Activated CD4-positive, alpha-beta T cell treated with anti-CD3 and anti-CD28 coated beads, Interleukin-2, amount 50 U/mL, for 24 hours (primary cell): ENCODE measurements around the gene COX19.
A peak's percentile ranks its signal among the peaks of the same experiment; 100 is the strongest.

Experiments
- DNase-seq, 2 donors: peaks; one replicate each; pipeline ENCODE4 v3.0.0-alpha.2; 2020; ENCODE audit warnings: low read depth in 1 of 2, low spot score in 1 of 2

Gene COX19

DNA sequence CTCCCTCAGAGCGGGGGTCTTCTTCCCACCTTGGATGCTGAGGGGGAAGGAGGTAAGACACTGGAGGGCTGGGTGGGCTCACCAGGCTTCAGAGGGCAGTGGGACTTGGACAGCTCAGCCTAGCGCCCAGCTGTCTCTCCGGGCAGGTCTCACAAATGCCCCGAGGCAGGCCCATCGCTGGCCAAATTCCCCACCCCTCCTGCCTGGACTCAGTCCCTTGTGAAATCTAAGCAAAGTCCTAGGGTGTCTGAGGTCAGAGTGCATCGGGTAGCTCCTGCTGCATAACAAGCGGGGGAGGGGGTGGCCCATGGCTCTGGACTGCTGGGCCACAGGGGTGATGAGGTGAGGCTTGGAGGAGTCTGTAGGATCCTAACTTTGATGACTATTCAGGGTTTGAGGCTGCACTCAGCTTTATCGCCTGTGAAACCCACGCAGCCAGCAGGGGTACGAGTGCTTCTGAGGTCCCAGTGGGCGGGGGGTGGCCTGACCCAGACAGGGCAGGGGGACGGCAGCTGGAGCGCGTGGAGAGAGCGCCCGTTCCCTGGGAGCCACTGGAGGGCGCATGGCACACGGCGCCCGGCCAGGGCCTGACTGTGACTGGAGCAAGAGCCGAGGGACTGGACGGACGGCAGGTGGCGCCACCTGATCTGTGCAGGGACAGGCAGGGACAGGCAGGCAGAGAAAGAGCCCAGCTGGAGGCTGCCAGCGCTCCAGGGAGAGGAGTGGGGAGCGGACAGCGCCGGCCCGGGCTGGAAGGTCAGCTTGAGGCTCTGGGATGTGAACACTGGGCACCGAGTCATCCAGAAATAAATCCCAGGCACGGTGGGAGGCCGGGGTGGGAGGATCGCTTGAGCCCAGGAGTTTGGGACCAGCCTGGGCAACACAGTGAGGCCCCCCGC lies 17.6 kb upstream of the COX19 start:
- DNase-seq: peak; percentile 80 to 90

DNA sequence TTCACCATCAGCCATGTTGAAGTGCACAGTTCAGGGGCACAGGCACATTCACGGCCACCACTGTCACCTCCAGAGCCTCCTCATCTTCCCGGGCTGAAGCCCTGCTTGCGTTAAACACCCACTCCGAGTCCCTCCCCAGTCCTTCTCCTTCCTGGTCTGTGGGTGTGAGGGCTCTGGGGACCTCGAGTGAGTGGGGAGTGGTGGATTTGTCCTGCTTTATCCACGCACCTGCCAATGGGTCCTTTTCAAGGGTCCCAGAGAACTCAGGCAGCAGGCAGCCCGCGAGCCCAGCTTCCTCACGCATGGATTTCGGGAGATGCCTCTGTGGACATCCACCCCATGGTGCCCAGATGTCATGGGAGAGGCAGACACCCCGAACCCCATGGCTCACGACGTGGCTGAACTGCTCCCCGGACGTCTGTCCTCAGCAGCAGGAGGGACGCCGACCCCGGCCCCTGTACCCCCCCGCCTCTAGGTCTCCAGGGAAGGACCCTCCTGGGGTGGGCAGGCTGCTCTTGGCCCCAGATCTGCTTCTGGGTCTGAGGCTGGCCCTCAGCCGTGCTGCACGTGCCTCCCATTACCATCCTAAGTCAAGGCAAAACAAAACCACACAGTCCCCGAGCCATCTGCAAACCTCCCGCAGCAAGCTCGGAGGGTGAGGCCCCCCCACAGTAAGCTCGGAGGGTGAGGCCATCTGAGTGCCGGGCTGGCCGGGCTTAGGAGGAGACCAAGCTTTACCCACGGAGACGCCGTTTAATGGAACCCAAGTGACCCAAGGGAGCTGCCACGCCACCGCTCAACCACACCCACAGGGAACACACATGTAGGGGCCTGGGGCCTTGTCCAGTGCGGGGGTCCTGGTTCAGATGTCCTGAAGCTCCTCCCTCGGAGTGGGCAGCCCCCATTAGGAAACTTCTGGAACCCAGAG lies 16.6 kb upstream of the COX19 start:
- DNase-seq: no peak

DNA sequence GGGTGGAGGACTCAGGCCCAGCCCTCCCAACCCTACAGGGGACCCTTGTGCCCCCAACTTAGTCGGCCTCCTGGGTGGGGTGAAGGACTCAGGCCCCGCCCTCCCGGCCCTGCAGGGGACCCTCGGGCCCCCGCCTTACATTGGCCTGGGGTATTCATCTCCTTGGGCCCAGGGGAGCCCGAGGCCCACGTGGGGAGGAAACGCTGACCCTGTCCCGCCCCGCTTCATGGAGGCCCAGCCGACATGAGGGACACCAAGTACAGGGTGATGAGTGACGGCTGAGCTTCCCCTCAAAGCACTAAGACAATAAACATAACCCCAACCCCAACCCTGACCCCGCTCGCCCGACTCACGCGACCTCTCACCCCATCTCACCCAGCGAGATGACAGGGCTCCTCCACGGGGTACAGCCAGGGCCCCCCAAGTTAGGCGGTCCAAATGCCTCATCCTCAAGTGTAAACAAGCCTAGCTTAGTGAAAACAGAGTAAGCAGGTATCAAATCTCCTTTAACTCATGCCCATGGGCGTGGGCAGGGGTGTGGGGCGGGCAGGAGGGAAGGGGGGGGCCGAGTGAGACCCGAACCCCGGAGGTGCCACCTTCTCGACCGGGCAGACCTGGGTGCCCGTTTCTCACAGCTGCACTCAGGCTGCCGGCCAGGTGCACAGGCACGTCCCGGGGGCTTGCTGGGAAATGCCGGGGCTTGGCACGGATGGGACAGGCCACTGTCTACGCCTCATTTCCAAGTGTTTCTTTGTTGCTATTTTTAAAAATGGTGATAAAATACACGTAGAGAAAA lies 15.8 kb upstream of the COX19 start:
- no peak for DNase-seq

DNA sequence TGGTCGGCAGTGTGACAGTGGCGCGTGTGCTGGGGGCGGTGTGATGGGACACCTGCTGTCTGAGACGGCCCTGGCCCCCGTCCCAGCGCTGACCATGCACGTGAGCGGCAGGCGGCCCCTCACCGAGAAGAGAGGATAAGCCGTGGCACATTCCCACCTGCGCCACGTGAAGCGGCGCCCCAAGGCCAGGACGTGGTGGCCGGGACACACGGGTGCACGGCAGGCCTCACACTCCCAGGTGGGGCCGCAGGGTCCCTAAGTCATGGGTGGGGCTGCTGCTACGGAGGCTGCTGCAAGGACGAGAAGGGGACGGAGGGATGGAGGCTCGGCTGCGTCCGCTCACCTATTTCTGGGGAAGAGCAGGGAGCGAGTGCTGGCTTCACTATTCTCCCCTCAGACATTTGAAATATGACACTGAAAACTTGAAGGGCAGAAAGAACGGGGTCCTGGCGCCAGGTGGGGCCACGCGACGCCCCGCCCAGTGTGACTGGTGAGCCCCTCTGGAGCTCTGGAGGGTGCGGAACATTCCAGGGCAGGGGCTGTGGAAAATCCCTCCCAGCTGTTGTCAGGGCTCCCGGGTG lies 15.1 kb upstream of the COX19 start:
- DNase-seq: no peak

DNA sequence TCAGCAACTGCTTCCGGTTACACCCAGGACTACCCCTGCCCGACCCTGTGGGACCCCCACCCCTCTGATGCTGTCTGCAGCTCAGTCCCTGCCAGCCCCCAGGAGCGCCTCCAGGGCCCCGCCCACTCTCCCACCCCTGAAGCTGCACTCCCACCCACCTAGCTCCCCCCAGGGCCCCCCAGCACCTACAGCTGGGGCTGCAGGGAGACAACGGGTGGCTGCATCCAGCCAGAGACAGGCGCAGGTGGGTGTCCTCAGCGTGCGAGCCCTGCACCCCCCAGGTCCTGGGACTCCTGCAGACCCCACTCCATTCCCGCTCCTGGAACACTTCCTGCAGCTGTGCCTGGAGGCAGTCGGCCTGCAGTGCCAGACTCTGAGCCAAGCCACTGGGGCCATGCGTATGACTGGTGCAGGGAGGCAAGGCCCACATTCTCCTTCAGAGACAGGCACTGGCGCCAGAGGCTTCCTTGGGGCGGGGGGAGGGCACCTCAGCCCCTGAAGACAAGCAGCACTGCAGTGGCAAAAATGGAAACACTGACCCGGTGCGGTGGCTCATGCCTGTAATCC lies 13.7 kb upstream of the COX19 start:
- no peak for DNase-seq

DNA sequence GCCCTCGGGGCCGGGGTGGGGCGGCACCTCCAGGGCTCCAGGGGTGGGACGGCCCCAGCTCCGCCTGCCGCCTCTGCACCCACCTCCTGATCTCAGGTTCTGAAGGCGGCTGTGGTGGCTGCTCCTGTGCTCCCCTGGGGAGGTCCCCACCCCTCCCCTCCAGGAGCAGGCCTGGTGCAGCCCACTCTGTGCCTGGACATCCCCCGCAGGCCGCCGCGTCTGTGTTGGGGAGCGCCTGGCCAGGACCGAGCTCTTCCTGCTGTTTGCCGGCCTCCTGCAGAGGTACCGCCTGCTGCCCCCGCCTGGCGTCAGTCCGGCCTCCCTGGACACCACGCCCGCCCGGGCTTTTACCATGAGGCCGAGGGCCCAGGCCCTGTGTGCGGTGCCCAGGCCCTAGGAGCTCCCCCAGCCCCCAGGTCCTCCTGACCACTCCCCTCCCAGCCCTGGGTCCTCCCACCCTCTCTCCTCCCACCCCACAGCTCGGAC lies 13.1 kb upstream of the COX19 start:
- no peak for DNase-seq

DNA sequence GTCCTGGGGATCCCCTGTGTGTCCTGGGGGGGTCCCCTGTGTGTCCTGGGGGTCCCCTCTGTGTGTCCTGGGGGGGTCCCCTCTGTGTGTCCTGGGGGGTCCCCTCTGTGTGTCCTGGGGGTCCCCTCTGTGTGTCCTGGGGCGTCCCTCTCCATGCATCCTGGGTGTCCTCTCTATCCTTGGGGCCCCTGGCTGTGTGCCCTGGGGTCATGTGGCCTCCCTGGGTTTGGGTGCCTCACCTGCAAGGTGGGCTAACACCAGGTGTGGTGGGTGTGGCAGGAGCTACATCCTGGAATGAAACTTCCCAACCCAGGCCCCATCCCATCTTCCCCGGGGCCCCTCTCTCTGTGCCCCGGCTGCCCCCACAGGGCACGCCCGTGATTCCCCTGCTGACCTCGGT lies 12.6 kb upstream of the COX19 start:
- DNase-seq: no peak

DNA sequence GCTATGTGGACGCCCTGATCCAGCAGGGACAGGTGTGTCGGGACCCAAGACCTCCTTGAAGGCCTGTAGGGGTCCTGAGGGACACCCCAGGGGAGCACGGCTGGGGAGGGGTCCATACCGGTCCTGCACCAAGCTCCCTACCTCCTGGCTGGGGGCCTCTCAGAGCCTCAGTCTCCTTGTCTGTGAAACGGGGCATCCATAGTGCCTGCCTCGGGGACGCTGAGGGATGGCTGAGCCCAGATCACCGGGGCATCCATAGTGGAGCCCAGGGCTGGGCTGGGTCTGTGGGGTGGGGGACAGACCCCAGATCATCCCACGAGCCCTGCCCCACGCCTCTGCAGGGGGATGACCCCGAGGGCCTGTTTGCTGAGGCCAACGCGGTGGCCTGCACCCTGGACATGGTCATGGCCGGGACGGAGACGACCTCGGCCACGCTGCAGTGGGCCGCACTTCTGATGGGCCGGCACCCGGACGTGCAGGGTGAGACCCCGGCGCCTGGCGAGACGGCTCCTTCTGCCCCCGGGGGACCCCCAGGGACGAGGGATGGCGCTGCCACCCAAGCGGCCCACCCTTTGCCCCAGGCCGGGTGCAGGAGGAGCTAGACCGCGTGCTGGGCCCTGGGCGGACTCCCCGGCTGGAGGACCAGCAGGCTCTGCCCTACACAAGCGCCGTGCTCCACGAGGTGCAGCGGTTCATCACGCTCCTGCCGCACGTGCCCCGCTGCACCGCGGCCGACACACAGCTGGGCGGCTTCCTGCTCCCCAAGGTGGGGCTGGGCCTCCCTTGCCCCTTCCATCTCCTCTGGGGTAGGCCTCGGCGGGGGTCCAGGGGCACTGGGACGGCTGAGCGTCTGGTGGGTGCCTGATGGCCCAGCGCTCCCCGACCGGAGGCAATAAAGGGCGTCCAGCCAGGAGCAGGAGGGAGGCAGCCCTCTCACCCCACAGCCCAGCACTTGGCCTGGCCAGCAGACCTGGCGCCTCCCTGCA lies 11.7 kb upstream of the COX19 start:
- no peak for DNase-seq

DNA sequence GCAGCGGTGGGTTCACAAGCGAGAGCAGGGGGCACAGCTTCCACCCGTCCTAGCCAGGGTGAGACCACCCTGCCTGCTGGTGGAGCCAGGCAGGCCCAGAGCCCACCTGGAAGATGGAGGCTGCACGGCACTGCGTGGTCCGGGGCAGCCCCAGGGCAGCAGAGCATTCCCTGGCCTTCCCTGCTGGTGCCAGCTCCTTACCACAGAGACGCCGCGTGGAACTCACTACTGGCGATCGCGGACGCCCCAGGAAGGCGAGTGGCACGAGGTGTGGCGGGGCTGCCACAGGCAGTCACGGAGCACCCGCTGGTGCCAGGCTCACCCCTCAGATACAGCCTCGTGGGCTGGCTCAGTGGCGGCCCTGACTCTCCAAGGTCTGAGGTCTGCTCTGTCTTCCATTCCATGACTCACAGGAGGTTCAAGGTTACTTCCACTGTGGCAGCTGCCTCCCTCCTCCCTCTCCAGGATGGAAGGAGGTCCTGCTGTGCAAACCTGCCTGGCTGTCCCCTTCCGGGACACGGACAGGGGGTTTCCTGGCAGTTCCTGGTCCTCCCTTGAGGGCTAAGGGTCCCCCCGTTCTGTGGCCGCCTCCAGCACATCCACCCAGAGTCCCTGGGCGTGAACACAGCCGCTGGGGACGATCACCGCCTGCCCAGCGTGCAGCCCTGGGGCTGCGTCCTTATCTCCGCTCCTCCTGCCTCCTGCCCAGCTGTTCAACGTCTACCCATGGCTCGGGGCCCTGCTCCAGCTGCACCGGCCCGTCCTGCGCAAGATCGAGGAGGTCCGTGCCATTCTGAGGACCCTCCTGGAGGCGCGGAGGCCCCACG lies 10.8 kb upstream of the COX19 start:
- DNase-seq: no peak

DNA sequence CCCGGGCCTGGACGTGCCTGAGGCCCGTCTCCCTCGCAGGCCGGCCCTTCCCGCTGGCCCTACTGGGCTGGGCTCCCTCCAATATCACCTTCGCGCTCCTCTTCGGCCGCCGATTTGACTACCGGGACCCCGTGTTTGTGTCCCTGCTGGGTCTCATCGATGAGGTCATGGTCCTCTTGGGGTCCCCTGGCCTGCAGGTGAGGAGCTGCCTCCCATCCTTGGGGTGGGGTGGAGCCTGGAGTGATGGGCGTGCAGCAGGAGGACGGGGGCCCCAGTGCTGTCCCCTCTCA lies 9.7 kb upstream of the COX19 start:
- no peak for DNase-seq

DNA sequence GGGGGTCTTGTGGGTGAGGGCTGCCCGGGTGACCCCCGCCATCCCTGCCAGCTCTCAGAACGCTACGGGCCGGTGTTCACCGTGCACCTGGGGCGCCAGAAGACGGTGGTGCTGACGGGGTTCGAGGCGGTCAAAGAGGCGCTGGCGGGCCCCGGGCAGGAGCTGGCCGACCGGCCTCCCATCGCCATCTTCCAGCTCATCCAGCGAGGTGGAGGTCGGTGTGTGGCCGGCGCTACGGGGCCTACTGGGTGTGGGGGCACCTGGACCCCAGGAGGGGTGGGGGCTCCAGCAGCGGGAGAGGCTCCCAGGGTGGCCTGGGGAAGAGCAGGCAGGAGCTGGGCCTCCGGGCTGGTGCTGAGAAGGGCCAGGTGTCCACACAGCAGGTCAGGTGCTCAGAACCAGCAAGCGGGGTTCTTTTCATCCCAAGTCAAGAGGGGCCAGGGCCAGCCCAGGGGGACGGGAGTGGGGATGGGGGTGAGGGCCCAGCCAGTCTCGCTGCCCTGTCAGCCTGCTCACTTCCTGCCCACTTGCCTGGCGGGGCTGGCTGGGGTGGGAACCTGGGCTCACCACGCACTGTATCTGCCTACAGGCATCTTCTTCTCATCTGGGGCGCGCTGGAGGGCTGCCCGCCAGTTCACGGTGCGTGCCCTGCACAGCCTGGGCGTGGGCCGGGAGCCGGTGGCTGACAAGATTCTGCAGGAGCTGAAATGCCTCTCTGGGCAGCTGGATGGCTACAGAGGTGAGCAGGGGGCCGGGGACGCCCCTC lies 9.2 kb upstream of the COX19 start:
- DNase-seq: no peak

DNA sequence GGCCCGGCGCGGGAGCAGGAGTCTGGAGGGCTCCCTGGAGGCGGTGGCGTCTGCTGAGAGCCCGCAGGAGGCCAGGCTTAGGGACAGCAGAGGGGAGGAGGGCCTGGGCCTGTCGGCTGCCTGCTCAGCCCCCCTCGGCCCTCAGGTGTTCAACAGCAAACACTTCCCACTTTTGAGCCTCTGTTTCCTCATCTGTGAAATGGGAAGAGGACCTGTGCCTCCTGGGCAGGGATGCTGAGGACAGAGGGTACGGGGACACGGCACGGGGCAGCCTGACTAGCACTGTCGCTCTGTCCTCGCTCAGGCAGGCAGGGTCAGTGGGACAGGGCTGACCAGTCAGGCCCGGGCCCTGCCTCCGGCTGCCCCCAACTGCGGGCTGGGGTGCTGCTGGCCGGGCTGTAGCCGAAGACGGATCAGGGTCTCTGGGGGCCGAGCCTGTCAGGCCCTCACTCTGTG lies 8.3 kb upstream of the COX19 start:
- DNase-seq: no peak

DNA sequence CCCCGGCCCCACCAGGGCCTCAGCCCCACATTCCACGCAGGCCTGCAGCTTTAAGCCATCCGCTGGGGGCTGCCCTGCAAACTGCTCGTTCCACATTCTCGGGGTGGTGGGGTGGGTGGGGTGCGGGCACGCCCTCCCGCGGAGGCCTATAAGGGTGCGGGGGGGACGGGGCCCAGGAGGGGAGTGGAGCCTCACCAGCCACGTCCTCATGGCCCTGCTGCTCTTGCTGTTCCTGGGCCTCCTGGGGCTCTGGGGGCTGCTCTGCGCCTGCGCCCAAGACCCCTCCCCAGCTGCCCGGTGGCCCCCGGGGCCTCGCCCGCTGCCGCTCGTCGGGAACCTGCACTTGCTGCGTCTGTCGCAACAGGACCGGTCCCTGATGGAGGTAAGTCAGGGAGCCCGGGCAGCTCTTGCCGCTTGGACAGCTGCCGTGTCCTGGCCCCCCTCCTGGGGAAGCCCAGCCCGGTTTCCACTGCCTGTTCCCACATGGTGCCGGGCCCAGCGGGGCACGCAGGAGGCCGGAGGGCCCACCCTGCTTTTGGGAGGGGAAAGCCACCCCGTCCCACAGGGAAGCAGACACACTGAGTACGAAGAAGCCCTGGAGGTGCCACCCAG lies 7.8 kb upstream of the COX19 start, which contains the start of gene CYP2W1:
Gene CYP2W1 (plus strand): TSS at position 178 of the 612 bp plus-strand sequence. CDS start 31 bp downstream, at position 209.
- no peak for DNase-seq

DNA sequence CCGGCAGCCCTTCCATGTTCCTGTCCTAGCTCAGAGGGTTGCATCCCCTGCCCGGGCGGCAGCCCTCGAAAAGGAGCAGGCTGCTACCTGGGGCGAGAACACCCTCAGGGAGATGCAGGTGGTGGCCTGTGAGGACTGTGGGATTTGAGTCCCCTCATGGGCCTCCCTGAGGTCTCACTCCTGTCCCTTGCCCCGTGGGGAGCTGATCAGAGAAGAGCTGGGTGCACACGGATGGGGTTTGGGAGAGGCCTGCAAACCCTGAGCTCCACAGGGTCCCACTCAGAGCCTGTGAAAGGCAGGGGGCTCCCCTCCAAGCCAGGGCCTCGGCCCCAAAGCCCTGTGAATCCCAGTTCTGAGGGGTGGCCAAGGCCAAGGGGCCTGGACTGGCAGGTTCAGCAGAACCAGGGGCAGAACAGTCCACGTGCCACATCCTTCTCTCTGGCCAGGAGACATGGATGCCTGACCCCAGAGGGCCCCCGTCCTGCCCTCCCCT lies 7.2 kb upstream of the COX19 start:
- DNase-seq: no peak

DNA sequence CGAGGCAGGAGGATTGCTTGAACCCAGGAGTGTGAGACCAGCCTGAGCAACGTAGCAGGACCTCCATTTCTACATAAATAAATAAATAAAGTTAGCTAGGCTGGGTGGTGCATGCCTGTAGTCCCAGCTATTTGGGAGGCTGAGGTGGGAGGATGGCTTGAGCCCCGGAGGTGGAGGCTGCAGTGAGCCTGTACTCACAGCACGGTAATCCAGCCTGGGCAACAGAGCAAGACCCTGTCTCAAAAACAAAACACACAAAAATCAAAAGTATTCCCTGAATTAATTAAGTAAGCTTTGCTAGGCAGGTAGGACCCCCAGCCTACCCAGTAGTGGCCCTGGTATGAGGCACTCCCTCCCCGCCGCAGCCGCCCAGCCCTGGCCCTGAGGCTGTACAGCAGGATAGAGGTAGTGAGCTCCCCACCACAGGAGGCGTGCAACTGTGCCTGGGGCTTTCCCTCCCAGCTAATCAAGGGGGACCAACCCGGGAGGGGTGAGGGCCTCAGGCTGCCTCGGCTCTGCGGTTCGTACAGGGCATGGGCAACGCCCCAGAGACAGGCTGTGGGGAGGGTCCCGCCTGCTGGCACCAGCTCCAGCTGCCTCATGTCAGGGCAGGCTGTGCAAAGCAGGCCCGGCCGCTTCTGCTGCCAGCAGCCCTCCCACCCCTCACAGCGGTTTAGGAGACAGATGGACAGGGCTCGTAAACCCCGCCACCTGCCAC lies 6.6 kb upstream of the COX19 start:
- no peak for DNase-seq

DNA sequence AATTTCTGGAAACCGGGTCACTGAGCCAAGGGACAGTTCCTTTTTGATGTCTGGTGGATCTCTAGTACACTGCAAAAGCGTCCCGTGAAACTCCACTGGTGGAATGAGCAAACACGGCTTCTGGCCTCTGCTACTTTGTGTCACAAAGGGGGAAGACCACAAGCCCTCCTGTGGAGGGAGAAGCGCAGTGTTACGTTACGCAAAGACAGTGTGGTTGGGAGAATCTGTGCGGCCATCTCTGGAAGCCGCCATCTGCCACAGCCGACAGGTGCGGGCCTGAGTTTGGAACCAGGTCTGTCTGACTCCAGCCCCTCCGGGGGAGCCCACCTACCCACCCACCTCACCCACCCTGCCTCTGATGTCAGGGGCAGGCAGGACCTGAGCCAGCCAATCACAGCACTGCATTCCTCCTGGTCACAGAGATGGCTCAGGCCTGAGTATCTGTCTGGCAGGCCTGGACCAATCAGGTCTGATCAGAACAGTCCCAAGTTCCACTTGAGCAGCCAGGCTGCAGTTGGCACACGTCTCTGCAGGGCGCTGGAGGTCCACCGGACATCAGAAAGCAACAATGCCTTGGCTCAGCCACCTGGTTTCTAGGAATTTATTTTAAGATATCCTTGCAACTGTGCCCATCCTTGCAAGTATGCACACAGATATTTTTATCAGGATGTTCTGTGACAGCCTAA lies 4.7 kb upstream of the COX19 start:
- DNase-seq: no peak
